Fibroblast of mammary gland (primary cell): Measurements from ENCODE around the gene TMEM98.
A peak's percentile ranks its signal among the peaks of the same experiment; 100 is the strongest.

Experiments
- DNase-seq: peaks from one replicate; pipeline ENCODE4 v3.0.0-alpha.2; 2010; ENCODE audit warnings: low read depth
- H3K4me3 ChIP-seq: 2 replicates; pipeline ENCODE4 v1.5.1; 2011; ENCODE audit warnings: low read depth, mild to moderate bottlenecking, low read length, moderate library complexity; ENCODE audit not compliant: control insufficient read depth
- TF ChIP-seq, protein P1 (sequence below): conservative IDR thresholded peaks from 2 replicates; pipeline ENCODE4 v1.5.1; 2011; ENCODE audit warnings: low read depth, low read length, inconsistent platforms; ENCODE audit not compliant: control insufficient read depth, insufficient read depth

TMEM98 gene

DNA sequence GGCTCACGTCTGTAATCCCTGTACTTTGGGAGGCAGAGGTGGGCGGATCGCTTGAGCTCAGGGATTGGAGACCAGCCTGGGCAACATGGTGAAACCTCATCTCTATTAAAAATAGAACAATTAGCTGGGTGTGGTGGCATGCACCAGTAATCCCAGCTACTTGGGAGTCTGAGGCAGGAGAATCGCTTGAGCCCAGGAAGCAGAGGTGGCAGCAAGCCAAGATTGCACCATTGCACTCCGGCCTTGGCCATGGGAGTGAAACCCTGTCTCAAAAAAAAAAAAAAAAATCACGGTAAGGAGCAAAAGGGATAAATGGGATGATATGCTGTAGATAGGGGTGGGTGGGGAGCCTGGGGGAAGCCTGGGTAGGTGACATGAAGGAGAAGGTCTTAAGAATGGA is 20.4 kb upstream of the TMEM98 start:
- DNase-seq = peak; percentile 11
- TF ChIP-seq, protein P1, sequence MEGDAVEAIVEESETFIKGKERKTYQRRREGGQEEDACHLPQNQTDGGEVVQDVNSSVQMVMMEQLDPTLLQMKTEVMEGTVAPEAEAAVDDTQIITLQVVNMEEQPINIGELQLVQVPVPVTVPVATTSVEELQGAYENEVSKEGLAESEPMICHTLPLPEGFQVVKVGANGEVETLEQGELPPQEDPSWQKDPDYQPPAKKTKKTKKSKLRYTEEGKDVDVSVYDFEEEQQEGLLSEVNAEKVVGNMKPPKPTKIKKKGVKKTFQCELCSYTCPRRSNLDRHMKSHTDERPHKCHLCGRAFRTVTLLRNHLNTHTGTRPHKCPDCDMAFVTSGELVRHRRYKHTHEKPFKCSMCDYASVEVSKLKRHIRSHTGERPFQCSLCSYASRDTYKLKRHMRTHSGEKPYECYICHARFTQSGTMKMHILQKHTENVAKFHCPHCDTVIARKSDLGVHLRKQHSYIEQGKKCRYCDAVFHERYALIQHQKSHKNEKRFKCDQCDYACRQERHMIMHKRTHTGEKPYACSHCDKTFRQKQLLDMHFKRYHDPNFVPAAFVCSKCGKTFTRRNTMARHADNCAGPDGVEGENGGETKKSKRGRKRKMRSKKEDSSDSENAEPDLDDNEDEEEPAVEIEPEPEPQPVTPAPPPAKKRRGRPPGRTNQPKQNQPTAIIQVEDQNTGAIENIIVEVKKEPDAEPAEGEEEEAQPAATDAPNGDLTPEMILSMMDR = no peak
- no peak overlapping the region for H3K4me3 ChIP-seq

DNA sequence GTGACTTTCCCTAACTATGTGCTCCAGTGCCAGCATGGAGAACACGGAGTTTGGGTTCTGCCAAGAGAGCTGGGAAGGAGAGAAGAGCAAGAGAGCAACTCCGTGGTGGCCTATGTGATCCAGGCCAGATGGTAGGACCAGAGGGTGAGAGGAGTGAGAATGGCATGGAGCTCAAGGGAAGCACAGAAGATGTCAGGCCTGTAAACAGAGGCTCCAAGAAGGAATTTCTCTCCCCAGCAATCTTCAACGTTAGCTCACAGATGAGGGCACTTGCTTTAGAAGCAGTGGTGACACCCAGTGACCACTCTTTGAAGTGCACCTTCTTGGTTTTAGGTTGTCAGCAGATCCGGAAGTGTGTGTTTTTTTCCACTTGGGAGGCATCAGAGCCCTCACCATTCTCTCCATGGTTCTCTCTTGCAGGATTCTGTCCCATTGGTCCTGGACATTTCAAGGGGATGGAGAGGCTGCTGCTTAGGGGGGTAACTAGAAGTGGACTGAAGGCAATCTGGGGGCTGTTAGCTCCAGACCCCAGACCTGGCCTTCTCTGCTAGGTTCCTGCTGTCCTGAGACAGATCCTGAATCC is 18.1 kb upstream of the TMEM98 start:
- DNase-seq = peak; percentile 88
- no peak overlapping the region for H3K4me3 ChIP-seq
- TF ChIP-seq, protein P1 = peak; percentile 97

DNA sequence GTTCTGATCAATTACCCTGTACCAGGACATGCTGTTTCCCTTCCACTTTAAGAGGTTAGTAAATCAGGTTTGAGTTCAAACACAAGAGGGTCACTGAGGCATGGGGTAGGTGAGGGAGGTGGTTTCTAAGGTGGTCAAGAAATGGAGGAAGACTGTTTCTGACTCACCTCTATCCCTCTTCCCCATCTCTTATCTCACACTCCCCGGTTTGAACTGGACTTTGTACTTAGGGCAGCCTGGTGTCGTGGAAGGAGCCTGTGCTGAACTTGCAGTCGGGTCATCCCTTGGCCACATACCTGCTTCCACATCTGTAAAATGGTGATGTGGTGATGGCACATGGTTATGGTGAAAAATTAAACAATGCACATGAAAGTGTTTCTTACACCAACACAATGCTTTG is 17.2 kb upstream of the TMEM98 start:
- no peak for DNase-seq
- TF ChIP-seq, protein P1 = no peak
- no peak overlapping the region for H3K4me3 ChIP-seq

DNA sequence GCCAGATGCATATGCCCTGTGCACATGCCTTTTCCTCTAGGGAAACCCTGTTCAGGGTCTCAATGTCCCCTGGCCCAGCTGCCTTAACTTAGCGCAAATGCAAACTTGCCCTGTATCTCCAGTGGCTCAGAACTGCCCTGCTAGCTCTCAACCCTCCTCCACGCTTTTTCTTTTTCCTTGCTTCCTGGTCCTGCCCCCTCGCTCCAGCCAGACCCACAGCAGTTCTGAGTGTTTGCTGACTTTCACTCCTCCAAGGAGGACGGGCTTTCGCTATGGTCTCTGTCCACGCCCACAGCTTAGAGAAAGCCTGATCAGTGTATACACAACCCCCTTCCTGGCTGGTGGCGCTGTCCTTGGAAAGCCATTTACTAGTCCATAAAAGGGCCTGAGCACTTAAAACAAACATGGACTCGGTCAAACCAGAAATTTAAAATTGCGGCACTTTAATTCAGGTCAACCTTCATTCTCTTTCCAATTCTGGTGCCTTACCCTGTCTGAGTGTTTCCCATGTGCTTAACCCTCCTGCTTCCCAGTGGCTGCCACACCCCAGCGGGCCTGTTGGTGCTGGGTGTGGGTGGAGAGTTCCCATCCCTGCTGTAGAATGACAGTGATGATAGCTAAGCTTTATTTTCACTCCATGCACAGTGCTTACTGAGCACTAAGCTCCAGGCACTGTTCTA is 15.6 kb upstream of the TMEM98 start:
- peak; percentile 75 for DNase-seq

DNA sequence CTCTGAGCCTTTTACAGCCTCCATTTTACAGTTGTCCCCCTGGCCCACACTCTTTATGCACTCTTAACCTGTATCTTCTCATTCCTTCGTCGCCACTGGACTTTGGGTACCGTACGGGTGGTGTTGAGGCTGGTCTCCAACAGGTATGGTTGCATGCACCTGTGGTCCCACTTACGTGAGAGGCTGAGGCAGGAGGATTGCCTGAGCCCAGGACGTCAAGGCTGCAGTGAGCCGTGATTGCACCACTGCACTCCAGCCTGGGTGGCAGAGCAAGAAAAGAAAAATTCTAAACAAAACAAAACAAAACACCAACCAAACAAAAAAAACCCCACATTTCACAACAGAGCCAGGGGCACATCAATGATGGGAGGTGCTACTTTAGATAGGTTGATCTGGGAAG is 14.4 kb upstream of the TMEM98 start:
- DNase-seq = no peak
- TF ChIP-seq, protein P1 = no peak
- H3K4me3 ChIP-seq = no peak overlapping the region

More for the DNA sequence above, 15.6 kb upstream of the TMEM98 start:
- TF ChIP-seq, protein P1 = peak; percentile 19
- no peak overlapping the region for H3K4me3 ChIP-seq

DNA sequence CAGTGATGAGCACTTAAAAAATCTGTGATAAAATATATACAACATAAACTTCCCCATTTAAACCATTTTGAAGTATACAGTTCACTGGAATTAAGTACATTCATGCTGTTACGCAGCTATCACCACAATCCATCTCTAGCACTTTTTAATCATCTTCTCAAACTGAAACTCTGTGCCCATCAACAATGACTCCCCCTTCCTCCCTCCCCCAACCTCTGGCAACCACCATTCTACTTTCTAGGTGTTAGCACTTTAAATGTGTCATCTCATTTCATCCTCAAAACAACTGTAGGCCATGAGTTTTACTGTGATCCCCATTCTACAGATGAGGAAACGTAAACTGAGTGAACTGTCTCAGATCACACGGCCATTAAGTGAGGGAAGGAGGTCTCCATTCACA is 13.8 kb upstream of the TMEM98 start:
- TF ChIP-seq, protein P1 = no peak
- no peak for DNase-seq
- no peak overlapping the region for H3K4me3 ChIP-seq
